Kidney (tissue), 14 donors: Measurements from ENCODE around the gene CHMP6. TPM values are rescaled to one million over a fixed set of nuclear protein-coding genes. Genes with fewer than 3 reads are reported as not detected.

Experiments used
- DNase-seq, 5 donors: peaks; one replicate each; pipeline ENCODE4 v3.0.0-alpha.2; 2013 to 2020
- FAIRE-seq: peaks from 2 replicates; lab custom pipeline; 2012; peaks lifted over from hg19 to GRCh38; lab: Jason Lieb, UNC
- H3K27ac ChIP-seq, 2 donors: one replicate each; pipeline ENCODE4 v1.7.0; 2013; ENCODE audit warnings: low read depth in 2 of 2, low read length in 2 of 2, inconsistent platforms in 1 of 2
- H3K27me3 ChIP-seq: one replicate; pipeline ENCODE4 v1.7.1; 2013; ENCODE audit warnings: low read length, inconsistent platforms; ENCODE audit not compliant: control insufficient read depth, insufficient read depth
- H3K36me3 ChIP-seq, 3 donors: one replicate each; pipeline versions ENCODE4 v1.7.0 to v1.7.1; 2013; ENCODE audit warnings: low read length in 3 of 3, control low read depth in 1 of 3, inconsistent platforms in 1 of 3; ENCODE audit not compliant: insufficient read depth in 3 of 3, control insufficient read depth in 2 of 3
- H3K4me1 ChIP-seq, 3 donors: one replicate each; pipeline versions ENCODE4 v1.7.0 to v1.7.1; 2013; ENCODE audit warnings: low read length in 3 of 3, inconsistent platforms in 1 of 3, low read depth in 1 of 3; ENCODE audit not compliant: control insufficient read depth in 2 of 3, insufficient read depth in 2 of 3
- H3K4me3 ChIP-seq, 3 donors: one replicate each; pipeline versions ENCODE4 v1.7.0 to v1.8.1; 2013; ENCODE audit warnings: low read length in 3 of 3, control low read depth in 1 of 3, inconsistent platforms in 1 of 3
- H3K9ac ChIP-seq, 3 donors: one replicate each; pipeline versions ENCODE4 v1.7.0 to v1.7.1; 2013; ENCODE audit warnings: low read length in 3 of 3, control low read depth in 1 of 3, inconsistent platforms in 1 of 3
- H3K9me3 ChIP-seq, 3 donors: one replicate each; pipeline versions ENCODE4 v1.7.0 to v1.7.1; 2013; ENCODE audit warnings: low read length in 3 of 3, control low read depth in 1 of 3, inconsistent platforms in 1 of 3; ENCODE audit not compliant: control insufficient read depth in 2 of 3, insufficient read depth in 1 of 3
- intact Hi-C: fragments of 100-400 bp; cut with DNase I; formaldehyde crosslinking; loops from one replicate; pipeline ENCODE4 v1.11.1; 2022
- polyA plus RNA-seq: library from polyadenylated mRNA; stranded (reverse); fragments of 350-450 nt; fragmentation: Illumina TruSeq; extraction: RNeasy Lipid Tissue Mini Kit (QIAGEN cat#74804); gene quantifications from one replicate; pipeline ENCODE4 v1.2.3, GENCODE V29; 2014; ENCODE audit warnings: low read depth, low replicate concordance; ENCODE audit not compliant: insufficient read depth
- total RNA-seq: library from RNA; stranded (reverse); fragmentation: NEBNext Ultra II Directional; extraction: Animal tissue kit (Norgen Biotek cat#: 25700); gene quantifications from one replicate; pipeline ENCODE4 v1.2.1, GENCODE V29; 2021
- TF ChIP-seq, protein P1 (sequence below): IDR thresholded peaks from 3 replicates; pipeline ENCODE4 v1.5.1; 2012; ENCODE audit warnings: mild to moderate bottlenecking, moderate library complexity, borderline replicate concordance; ENCODE audit not compliant: insufficient read depth; ENCODE audit errors: extremely low read depth
- donor health status: control.
- donor health status: control.
- donor health status: control.
- donor health status: control.
- donor health status: control.
- donor health status: DM: yes; HTN: yes; CAD: no.
- donor health status: Normal renal cell carcinoma (clear cell type).

The CHMP6 gene
- total and polyA plus RNA-seq, 2 donors from 2014 or later: 28.0 to 34.1 TPM

DNA sequence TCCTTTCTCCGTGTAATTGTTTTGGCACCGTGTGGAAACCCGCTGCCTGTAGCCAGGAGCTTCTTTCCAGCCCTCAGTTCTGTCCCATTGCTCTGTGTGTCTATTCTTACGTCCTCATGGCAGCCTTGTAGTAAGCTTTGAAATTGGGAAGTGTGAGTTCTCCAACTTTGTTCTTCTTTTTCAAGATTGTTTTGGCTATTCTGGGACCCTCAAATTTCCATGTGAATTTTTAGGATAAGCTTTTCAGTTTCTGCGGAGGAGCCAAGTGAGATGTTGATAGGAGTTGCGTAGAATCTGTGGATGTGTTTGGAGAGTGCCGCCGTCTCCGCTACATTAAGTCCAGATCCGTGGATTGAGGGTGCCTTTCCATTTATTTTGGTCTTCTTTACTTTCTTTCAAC lies 15.2 kb downstream of the CHMP6 start:
- no peaks in the 10 kb centered on the region for H3K36me3 ChIP-seq
- no peak overlapping the region for H3K27ac ChIP-seq
- intact Hi-C loops: no loop called here
- no peak for FAIRE-seq
- no peak overlapping the region for H3K9ac ChIP-seq
- H3K4me1 ChIP-seq: peaks cover 0 to 6% (median 4%) of the 10 kb centered on the region in 3 donors
- TF ChIP-seq, protein P1, sequence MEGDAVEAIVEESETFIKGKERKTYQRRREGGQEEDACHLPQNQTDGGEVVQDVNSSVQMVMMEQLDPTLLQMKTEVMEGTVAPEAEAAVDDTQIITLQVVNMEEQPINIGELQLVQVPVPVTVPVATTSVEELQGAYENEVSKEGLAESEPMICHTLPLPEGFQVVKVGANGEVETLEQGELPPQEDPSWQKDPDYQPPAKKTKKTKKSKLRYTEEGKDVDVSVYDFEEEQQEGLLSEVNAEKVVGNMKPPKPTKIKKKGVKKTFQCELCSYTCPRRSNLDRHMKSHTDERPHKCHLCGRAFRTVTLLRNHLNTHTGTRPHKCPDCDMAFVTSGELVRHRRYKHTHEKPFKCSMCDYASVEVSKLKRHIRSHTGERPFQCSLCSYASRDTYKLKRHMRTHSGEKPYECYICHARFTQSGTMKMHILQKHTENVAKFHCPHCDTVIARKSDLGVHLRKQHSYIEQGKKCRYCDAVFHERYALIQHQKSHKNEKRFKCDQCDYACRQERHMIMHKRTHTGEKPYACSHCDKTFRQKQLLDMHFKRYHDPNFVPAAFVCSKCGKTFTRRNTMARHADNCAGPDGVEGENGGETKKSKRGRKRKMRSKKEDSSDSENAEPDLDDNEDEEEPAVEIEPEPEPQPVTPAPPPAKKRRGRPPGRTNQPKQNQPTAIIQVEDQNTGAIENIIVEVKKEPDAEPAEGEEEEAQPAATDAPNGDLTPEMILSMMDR: no peak
- DNase-seq: no peak
- H3K9me3 ChIP-seq: peaks cover 0 to 5% (median 0%) of the 10 kb centered on the region in 3 donors
- H3K4me3 ChIP-seq: no peak overlapping the region
- H3K27me3 ChIP-seq: peaks cover 8% of the 10 kb centered on the region

DNA sequence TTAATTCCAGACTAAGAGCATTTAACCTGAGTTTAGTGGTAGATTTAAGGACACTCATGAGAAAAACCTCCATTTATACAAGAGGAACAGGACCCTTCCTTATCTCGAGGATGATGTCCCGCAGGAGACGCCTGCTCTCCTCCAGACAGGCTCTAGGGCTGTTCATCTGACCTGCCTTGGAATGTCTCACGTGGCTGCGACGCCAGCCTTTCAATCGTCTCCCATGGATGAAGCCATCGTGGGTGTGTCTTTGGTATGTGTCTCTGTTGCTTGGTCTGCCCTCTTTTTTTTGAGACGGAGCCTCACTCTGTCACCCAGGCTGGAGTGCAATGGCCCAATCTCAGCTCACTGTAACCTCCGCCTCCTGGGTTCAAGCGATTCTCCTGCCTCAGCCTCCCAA lies 16.5 kb downstream of the CHMP6 start:
- no peak for FAIRE-seq
- Histone ChIP-seq H3K9ac (no peak overlapping the region), H3K4me3 (no peak overlapping the region), H3K4me1 (peaks cover 0 to 2% (median 0%) of the 10 kb centered on the region in 3 donors), H3K36me3 (no peaks in the 10 kb centered on the region), H3K27ac (no peak overlapping the region), H3K9me3 (peaks cover 0 to 5% (median 0%) of the 10 kb centered on the region in 3 donors), H3K27me3 (peaks cover 8% of the 10 kb centered on the region)
- TF ChIP-seq, protein P1: no peak
- intact Hi-C loops: no loop called here
- DNase-seq: peak in 1 of 5 donors; percentile 31

DNA sequence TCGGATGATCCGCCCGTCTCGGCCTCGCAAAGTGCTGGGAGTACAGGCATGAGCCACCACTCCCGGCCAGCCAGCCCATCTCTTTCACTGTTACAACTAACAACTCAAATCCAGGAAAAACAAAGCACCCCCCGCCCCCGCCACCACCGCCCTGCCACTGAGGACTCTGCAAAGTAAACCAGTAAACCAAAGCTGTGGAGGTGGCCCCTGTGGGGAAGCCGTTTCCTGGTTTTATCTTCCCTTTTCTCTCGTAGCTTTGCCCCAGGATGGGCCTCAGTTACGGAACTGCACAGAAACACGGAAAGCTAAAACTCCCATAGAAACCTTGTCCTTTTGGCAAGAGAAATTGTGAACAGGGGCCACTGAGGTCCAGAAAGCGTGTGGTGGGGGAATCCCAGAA lies 17.5 kb downstream of the CHMP6 start:
- Histone ChIP-seq H3K4me1 (peaks cover 0 to 2% (median 0%) of the 10 kb centered on the region in 3 donors), H3K27me3 (peaks cover 4% of the 10 kb centered on the region), H3K36me3 (no peaks in the 10 kb centered on the region), H3K4me3 (no peak overlapping the region), H3K27ac (no peak overlapping the region), H3K9me3 (peaks cover 0 to 5% (median 0%) of the 10 kb centered on the region in 3 donors), H3K9ac (no peak overlapping the region)
- DNase-seq: peak in 1 of 5 donors; percentile 45
- TF ChIP-seq, protein P1: no peak
- FAIRE-seq: no peak
- intact Hi-C loops: no loop called here

DNA sequence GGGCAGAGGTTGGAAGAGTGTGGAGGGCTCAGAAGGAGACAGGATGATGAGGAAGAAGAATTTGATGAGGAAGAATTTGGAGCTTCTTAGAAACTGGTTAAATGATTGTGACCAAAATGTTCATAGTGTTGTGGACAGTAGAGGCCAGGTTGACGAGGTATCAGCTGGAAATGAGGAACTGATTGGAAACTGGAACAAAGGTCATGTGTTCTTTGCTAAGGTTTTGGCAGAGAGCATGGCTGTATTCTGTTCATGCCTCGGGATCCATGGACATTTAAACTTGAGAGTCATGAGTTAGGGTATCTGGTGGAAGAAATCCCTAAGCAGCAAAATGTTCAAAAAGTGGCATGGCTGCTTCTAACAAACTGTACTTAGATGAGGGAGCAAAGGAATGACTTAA lies 19.3 kb downstream of the CHMP6 start:
- DNase-seq (no peak), FAIRE-seq (no peak)
- TF ChIP-seq, protein P1: no peak
- no peaks in the 10 kb centered on the region for H3K4me1 ChIP-seq
- no peak overlapping the region for H3K4me3 ChIP-seq
- H3K27me3 ChIP-seq: no peaks in the 10 kb centered on the region
- intact Hi-C loops: no loop called here
- no peaks in the 10 kb centered on the region for H3K36me3 ChIP-seq
- H3K27ac ChIP-seq: no peak overlapping the region
- no peak overlapping the region for H3K9ac ChIP-seq
- peaks cover 0 to 5% (median 0%) of the 10 kb centered on the region in 3 donors for H3K9me3 ChIP-seq
